Tongue (tissue), 2 donors: ENCODE data around the gene KCNAB1. TPM values are rescaled to one million over a fixed set of nuclear protein-coding genes. Genes with fewer than 3 reads are reported as not detected.
"Not testable (repeated sequence)": the region's sequence is repeated elsewhere in the genome, so short reads cannot be mapped to it uniquely, and the experiment has no call there.

Experiments used
- DNase-seq: peaks from one replicate; pipeline ENCODE4 v3.0.0-alpha.2; 2015
- total RNA-seq: library from RNA; depleted of rRNA; stranded (reverse); fragments of >200 nt; gene quantifications from one replicate; pipeline ENCODE4 v1.2.3, GENCODE V29; 2014

The KCNAB1 gene
- total RNA-seq, 1 donor from 2014 or later, result 6.3 TPM

DNA sequence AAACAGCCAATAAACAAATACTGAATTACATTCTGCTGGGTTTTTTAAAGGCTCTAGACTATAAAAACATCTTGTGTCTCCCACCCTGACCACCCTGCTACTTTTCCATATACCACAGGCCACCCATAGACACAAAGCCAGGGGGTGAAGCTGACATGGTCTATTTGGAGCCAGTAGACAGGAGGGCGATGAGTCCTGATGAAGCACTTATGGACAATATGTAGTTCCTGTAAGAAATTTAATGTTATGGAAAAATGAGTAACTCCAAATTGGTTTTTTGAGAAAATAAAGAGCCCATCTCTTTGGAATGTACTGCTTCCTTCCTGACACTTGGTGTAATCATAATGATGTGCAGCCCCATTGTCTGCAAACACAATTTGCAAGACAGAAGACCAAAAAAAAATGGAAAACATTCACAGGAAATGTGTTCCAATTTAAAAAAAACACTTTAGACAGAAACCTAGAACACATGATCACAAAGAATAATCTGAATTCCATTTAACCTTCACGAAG is 422.7 kb downstream of the KCNAB1 start:
- DNase-seq, result no peak

DNA sequence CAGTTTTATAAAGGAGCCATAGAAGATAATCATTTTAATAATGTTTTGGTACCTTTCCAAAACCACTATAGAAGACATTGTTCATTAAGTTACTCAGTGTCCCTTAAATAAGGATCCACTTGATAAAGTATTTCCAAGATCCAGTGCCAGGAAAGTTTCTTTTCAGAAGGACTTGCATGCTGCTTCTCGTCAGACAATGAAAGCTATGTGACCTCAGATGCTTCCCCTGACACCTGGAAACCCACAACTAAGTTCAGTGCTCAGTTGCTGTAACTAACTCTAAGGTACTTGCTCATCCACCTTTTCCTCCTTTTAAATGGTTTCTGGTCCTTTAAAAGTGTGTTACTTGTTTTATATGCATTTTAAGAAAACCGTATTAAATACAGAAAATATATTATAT is 427.3 kb downstream of the KCNAB1 start:
- no peak for DNase-seq

DNA sequence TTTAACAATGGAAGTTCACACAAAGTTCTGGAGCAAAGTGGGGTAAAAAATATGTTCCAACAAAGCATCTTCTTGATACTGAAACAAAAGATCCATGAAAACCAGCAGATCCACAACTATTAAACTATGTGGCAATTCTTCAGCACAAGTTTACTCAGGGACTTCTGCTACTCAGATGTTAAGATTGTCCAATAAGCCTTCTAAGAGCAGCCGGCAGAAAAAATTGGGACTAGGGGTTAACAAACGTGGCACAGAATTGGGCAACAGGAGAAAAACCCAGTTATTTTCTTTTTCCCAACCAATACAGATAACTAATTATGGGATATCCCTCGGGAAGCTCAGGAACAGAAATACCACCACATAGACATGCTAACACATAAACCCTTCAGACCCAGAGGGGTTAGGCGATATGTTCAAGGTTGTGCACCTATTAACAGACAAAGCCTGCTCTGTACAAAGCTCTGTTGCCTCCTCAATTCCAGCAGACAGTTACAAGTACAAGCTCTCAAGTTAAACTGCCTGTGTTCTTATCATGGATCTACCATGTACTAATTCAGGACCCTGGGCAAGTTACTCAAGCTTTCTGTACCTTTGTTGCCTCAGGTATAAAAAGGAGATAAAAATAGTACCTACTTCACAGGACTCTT is 427.8 kb downstream of the KCNAB1 start:
- no peak for DNase-seq

DNA sequence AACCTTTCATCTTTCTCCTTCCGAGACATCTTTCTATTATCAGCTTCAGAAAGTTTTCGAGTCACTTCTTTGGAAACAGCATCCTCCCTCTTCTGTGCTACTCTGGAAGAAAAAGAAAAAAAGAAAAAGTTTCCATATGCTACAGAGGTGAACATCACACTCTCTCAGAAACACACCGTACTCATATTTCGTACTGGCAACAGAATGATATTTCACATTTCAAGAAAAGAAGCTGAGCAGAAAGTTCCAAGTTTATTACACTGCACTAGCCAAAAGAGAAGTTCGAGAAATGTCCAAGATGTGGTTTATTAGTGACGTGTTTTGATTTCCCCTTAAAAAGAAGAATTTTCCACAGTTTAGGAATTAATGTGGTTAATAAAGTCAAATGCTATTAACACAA is 428.5 kb downstream of the KCNAB1 start:
- DNase-seq, result peak; percentile 32

DNA sequence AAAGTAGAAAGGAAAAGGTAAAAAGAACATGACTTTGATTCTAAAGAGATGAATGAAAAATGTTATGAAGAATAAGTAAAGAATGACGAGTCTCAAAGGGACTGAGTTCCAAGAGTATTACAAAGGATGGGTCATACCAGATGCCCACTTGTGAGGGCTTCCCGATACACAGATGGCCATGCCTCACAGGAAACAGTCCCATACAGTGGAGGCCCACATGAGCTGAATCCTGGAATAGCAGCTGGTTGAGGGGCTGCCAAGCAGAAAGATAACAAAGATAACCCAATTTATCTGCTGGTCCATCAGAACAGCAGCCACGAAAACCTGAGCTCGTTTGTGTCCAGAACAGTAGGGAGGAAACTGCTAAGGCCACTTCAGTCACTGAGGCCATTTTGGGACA is 430.9 kb downstream of the KCNAB1 start:
- DNase-seq, result no peak

DNA sequence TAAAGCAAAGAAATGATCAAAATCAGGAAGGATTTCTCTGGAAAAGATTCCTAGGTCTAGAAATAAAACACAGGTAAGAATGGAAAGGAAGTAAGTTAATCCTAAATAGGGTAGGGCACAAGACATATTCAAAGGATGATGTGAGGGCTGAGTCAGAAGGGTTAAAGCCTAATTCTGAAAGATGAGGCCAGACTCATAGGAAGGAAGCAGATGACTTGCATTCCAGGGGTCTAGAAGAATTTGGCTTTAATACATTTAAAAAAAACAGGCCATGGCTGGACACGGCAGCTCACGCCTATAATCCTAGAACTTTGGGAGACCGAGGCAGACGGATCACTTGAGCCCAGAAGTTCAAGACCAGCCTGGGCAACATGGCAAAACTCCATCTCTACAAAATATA is 431.4 kb downstream of the KCNAB1 start:
- DNase-seq, result no peak

DNA sequence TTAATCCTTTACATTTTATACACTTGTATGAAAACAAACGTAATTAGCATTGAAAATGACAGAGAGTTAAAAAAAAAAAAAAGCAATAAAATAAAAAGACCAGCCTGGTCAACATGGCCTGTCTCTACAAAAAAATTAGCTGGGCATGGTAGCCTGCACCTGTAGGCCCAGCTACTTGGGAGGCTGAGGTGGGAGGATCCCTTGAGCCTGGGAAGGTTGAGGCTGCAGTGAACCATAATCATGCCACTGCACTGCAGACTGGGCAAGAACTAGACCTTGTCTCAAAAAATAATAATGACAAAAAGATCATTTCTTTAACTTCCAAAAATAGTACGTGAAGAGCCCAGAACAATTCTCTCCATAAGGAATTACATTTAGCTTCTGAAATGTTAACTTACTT is 432.6 kb downstream of the KCNAB1 start:
- no peak for DNase-seq

DNA sequence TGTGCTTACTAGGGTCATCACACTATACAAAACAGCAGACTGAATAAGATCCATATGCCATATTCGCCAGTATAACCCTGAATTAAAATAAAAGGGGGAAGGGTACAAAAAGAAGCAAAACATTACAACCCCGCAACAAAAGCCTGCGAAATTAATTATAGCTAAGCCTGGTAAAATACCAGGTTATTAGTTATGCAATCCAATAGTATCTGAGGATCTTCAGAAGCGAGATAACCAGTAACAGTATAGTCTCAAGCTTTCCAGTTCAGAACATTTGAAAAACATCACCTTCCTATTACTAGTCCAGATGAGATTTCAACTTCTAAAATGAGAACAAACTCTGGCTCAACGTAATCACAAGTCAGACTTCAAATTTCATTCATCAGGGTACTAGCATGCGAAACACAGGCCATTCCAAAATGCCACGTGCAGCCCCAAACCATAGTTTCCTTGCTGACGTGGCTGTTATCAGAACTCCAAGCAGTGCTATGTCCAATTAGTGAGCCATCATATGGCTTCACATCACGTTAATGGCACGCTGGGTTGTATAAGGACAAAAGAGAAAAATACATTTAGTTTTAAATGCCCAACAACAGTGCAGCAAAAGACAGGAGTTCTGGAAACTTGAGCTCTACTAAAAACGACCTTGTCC is 433.5 kb downstream of the KCNAB1 start:
- DNase-seq, result peak; percentile 55

DNA sequence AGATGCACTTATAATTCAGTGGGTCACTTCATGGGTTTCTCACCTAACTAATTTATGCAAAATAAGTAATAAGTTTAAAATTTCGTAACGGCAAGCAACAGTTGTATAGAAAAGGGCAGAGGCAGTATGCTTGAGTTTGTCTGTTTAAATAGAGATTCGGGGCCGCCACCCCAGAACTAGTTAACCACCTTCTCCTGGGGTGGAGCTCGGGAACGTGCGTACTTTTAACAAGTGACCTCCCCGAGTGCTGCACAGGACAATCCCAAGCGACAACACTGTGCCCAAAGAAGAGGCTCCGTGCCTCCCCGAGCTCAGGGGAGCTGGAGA is 434.1 kb downstream of the KCNAB1 start:
- DNase-seq, result no peak

DNA sequence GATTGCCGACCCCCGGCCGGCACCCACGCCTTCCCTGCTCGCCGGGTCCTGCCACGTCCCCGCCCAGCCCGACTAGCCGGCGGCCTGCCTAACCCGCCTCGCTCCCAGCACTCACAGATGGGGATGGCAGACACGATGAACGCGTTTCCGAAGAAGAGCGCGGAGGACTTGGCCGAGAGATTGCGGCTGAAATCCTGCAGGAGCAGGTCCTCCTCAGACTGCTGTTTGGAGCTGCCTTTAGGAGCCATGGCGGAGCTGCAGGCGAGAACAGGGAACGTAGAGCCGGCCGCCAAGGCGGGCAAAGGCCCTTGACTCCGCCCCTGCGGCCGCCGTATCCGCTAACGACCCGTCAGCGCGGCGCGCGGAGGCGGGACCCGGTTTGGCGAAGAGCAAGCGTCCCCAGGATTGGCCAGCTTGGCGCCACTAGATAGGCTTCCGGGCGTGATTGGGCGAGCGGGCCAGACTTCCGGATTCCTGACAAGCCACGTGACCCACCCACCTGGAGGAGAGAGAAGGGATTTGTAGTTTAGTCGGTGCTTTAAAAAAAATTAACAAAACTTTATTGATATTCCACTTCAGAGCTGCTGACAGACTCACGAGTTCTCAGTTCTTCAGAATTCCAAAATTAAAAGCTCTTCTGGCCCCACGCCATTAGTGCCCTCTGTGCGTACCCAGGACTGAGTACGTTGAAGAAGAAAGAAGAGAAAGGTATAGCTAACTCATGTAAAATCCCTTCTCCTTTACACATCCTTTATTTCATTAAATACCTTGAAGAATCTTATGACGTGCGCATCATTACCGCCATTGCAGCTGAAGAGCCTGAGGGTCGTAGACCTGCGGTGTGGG is 434.7 kb downstream of the KCNAB1 start, which contains the start of gene SSR3:
Gene SSR3, minus strand, starts transcription at position 276 of the 846 bp plus-strand sequence. Its CDS starts 28 bp downstream, at position 248.
- DNase-seq, result peak; percentile 100

DNA sequence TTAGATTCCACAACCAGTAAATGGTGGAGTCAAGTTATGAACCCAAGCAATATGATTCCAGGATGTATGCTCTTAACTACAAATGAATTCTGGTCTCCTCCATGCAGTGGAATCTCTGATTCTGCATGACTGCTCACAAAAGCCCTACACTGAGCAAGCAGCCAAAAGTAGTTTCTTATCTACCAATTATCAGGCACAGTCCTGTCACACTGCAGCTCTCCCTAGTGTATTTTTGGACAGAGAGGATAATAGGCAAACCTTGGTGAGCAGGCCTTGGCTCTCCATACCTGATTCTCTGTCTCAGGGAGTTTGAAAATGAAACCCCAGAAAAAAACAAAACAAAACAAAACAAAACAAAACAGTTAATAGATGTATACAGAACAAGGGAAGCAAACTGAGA is 438.0 kb downstream of the KCNAB1 start:
- no peak for DNase-seq

DNA sequence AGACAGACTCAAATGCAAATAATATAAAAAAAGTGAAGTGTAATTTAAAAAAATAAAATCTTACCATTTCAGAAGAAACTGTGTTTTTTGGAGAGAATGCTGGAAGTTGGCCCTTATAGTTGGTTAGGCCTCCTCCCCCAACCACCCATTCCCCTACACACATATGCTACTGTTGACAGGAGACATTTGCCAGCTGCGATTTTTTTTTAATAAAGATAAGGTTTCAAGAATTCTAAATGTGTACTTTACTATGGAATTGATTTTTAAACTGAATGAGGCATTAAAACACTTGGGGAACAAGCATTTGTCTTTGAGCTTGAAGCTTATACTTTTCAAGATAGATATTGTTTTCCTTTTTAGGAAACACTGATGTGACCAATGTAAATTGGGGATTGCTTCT is 438.9 kb downstream of the KCNAB1 start:
- DNase-seq, result peak; percentile 69

DNA sequence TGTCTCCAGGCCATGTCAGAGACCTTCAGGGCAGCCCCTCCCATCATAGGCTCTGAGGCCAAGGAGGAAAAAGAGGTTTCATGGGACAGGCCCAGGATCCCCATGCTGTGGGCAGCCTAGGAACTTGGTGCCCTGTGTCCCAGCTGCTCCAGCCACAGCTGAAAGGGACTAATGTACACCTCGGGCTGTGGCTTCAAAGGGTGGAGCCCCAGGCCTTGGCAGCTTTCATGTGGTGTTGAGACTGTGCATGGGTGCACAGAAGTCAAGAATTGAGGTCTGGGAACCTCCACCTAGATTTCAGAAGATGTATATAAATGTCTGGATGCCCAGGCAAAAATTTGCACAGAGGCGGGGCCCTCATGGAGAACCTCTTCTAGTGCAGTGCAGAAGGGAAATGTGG is 441.2 kb downstream of the KCNAB1 start:
- no peak for DNase-seq

DNA sequence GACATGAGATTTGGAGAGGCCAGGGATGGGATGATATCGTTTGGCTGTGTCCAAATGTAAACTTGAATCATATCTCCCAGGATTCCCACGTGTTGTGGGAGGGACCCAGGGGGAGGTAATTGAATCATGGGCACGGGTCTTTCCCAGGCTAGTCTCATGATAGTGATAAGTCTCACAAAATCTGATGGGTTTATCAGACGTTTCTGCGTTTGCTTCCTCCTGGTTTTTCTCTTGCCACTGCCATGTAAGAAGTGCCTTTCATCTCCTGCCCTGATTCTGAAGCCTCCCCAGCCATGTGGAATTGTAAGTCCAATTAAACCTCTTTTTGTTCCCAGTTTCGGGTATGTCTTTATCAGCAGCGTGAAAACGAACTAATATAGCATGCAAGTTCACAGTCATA is 442.1 kb downstream of the KCNAB1 start:
- DNase-seq, result not testable (repeated sequence)

DNA sequence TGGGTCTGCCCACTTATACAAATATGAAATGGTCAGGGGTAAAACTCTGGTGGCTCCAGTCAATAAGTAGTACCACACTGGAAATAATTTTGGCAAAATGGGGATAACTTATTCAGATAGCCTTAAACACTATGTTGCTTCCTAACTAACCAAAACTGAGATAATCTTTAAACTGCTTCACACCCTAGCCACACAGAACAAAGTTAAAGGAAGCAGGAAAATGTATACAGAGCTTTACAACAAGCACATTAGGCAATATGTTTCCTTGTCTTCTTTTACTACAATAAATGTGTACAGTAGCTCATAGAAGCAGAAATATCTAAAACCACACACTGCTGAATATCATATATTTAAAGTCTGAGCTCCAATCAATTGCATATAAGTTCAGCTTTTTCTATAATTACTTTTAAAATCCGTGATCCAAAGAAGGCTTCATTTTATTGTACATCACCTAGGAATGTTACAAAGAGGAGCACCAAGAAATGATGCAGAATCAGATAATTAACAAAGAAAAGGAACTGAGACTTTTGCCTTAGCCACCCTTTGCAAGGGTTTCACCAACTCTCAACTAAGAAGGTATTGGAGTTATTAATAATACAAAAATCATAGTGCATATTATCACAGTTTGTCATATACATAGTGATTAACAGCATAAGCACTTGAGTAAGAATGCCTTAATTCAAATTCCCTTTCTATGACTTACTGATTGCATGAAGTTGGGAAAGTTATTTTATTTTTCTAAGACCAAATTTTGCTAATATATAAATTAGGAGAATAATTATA is 443.7 kb downstream of the KCNAB1 start:
- DNase-seq, result no peak

DNA sequence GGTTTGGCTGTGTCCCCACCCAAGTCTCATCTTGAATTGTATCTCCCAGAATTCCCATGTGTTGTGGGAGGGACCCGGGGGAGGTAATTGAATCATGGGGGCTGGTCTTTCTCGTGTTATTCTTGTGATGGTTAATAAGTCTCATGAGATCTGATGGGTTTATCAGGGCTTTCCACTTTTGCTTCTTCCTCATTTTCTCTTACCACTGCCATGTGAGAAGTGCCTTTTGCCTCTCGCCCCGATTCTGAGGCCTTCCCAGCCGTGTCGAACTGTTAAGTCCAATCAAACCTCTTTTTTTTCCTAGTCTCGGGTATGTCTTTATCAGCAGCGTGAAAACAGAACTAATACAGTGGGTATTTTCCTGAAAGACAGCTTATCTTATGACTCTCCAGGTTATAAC is 448.6 kb downstream of the KCNAB1 start:
- DNase-seq, result not testable (repeated sequence)

DNA sequence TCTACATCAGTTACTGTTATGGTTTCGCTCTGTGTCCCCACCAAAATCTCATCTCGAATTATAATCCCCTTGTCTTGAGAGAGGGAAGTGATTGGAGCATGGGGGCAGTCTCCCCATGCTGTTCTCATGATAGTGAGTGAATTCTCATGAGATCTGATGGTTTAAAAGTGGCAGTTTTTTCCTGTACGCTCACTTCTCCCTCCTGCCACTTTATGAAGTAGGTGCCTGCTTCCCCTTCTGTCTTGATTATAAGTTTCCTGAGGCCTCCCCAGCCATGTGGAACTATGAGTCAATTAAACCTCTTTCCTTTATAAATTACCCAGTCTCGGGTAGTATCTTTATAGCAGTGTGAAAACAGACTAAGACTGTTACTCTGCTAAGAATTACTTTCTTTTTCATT is 449.5 kb downstream of the KCNAB1 start:
- DNase-seq, result not testable (repeated sequence)

DNA sequence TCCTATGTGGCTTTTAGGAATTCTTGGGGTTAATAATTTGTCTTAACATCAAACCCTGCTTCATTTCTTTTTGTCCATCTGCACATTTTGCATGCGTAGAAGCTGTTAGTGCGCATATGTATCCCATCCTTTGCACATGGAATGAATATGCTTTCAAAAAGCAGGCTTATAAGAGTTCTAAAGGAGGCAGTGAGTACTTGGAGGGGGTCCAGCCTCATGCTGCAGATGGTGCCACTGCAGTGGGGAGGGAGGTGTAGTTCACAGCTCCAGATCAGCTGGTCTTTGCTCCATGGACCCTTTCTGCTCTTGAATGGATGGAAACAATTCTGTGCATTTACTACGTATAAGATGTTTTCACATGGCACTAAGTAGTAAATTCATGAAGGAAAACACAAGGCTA is 455.3 kb downstream of the KCNAB1 start:
- peak; percentile 56 for DNase-seq

DNA sequence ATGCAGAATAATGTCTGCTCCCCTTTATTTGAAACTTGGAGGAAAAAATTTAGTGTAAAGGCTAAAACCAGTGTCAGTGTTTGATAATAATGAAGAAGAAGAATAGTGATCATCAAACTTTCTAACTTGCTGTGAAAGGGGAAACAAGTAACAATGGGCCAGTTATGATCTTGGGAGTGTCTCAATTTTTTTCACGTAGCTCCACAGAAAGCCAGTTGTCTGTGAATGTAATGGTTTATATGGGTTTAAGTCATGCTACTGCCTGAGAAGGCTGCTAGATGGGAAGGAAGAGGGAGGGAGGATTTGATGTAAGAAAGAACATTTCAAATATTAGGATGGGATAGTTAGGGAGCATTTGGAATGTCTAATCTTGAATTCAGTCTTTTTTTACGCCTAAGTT is 455.7 kb downstream of the KCNAB1 start:
- no peak for DNase-seq

DNA sequence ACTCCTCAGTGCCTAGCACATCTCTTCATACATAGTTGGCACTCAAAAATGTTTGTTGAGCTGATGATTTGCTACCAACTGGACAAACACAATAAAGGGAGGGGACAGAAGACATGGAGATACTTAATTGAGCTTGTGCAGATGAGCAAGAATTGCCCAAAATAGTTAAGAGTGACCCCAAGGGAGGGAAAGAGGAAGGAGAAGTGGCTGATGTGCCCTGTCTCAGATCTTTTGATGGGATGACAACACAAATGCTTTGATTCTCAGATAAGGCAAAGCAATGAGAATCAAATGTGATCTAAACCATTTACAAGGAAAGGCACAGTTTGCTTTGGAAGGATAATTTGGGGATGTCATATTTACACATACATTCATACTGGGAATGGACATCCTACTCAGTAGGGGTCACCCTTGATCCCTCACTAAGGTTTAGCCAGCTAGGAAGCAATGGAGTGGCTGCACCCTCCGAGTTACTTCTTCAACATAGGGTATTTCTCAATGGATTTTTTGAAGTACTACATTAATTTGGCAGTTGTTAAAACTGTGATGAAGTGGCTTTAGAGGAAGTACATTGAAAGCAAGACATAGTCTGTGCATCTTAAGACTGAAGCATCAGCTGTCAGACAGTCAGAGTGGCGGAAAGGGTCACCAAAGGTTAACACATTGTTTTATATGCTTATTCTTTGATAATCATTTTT is 456.4 kb downstream of the KCNAB1 start:
- no peak for DNase-seq

DNA sequence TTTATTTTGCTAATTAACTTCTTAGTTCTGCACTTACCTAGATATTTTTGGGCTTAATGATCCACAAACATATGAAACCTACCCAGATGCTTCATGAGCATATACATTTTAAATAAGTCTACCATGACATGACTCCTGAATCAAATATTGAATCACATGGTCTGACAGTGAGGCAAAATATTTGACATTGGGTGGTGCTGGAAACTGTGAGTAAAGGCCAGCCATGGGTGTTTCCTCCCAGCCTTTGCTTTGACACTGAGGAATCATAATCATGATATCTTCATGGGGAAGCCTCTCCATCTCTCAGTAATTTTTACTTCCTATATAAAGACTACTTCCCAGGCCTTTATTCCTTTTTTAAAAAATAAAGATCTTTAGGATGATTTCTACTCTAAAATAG is 457.4 kb downstream of the KCNAB1 start:
- no peak for DNase-seq

DNA sequence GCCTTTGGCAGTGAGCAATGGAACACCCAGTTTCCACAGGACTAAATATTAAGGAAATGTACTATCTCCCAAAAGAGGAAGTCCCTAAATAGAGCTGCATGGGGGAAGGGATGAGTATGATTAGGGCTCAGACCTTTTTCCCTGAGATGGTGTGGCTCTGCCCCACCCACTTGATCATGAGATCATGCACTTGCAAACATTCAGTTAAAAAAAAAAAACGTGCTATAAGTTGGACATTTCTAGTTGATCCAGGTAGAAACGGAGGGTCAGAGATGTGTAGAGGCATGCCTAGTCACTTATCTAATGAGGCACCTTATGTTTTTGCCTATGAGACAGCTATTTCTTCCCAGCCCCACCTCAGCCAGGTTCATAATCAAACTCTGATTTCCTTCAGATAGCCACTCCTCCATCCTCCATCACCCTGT is 459.1 kb downstream of the KCNAB1 start:
- DNase-seq, result no peak
